A172 (cell line): Measurements from ENCODE around the gene DIAPH3. TPM values are rescaled to one million over a fixed set of nuclear protein-coding genes. Genes with fewer than 3 reads are reported as not detected.
A peak's percentile ranks its signal among the peaks of the same experiment; 100 is the strongest.

Source experiments
- DNase-seq: peaks from one replicate; pipeline ENCODE4 v3.0.0-alpha.2; 2015; ENCODE audit warnings: low spot score
- total RNA-seq: library from RNA; depleted of rRNA; stranded (reverse); fragments of >200 nt; shearing (Covaris generic); gene quantifications from 2 replicates; pipeline ENCODE4 v1.2.3, GENCODE V29; 2014

DIAPH3 gene
- total RNA-seq, 1 experiment from 2014 or later = 27.1 TPM

GRCh38 chr13:59782696-59783095 is 381.0 kb downstream of the DIAPH3 start:
- no peak for DNase-seq

GRCh38 chr13:59780058-59780457 is 383.7 kb downstream of the DIAPH3 start:
- no peak for DNase-seq

DNA sequence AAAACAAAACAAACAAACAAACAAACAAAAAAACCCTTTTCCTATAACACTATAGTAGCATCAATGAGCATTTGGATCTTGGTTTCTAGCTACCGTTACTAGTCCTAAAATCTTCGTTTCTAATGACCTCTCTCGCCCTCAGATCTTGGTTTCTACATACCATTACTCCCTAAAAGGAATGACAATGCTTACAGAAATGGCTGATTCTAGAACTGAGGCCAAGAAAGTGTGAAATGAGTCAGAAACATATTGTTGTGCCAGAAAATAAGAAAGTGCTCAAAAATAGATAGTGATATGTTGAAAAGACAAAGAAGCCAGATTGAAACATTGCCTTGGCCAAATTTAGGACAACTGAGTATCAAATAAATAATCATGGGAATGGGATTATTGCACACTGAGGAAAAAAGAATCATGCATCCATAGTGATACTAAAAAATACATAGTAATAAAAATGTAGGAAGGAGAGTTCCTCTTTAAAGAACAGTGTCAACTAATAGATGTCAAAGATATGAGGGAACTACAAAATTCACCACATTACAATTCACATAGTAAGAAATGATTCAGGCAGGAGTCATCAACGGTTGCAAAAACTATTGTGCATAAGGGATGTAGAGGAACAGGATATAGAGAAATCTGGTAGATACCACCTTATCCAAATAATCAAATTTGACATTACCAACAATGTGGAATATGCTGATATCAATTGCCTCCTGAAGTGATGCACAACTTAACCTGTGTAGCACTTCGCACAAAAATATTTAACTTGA is 386.6 kb downstream of the DIAPH3 start:
- DNase-seq = peak; percentile 70

- DNase-seq = no peak
These were observed 389.2 kb downstream of the DIAPH3 start for GRCh38 chr13:59774491-59774971.

- DNase-seq = no peak
These were observed 392.5 kb downstream of the DIAPH3 start for GRCh38 chr13:59771272-59771671.

- DNase-seq = no peak
These were observed 393.3 kb downstream of the DIAPH3 start for GRCh38 chr13:59770451-59770850.

GRCh38 chr13:59766236-59766635 is 397.5 kb downstream of the DIAPH3 start:
- no peak for DNase-seq

GRCh38 chr13:59755632-59756290 is 408.0 kb downstream of the DIAPH3 start:
- DNase-seq = no peak

GRCh38 chr13:59754411-59754810 is 409.3 kb downstream of the DIAPH3 start:
- no peak for DNase-seq

- DNase-seq = no peak
These were observed 412.9 kb downstream of the DIAPH3 start for GRCh38 chr13:59750860-59751259.

DNA sequence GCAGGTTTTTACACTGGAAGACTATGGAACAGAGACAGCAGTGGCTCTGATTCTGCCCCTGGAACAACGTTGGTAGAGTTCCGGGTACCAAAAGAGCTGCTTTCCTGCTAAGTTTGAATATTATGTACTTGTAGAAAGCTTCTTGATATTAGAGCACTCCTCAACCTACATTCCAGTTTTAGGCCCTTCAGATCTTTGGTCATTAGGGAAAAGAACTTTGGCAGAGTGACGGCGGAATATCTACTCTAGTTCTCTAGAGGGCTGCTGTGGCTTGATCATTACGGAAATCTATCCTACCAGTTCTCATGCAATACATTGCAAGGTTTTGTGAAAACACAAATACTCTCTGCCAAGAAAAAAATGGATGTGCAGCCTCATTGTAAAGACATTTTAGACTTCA is 415.7 kb downstream of the DIAPH3 start:
- no peak for DNase-seq

- no peak for DNase-seq
These were observed 416.2 kb downstream of the DIAPH3 start for GRCh38 chr13:59747529-59747928.

DNA sequence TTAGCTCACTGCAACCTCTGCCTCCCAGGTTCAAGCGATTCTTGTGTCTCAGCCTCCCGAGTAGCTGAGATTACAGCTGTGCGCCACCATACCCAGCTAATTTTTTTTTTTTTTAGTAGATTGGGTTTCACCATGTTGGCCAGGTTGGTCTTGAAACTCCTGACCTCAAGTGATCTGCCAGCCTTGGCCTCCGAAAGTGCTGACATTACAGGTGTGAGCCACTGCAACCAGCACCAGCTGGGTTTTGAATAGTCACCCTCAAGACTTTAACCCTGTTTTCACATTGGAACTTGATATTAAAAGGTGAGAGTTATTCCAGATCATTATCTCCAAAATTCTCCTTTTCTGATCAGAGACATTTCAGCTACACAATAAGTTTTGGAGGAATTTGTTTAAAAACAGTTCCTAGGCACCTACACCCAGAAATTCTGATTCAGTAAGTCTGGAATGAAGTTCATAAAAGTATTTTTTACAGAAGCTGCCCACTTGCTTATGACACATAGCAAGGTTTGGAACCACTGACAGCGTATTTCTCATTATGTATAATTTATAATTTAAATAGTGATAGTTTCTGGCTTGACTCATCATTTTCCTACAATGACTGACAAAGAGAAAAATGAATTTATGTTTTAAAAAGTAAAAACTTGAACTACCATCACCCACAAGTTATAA is 417.3 kb downstream of the DIAPH3 start:
- DNase-seq = no peak

DNA sequence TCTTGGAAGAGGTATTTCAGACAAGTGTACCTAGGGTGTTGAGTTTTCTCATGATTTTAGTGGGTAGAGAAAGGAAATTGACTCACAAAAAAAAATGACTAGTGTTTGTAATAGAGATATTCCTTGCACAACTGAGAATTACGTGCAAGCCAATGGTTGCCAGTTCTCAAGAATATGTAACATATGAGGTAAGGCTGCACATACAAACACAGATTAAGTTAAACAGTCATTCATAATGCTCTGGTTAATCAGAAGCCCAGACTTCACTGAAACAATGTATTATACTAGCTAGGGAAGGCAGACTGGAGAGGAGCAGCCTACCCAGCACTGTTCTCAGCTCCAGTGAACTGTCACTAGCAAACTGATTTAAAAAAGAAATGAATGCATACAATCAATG is 418.3 kb downstream of the DIAPH3 start:
- no peak for DNase-seq

- DNase-seq = no peak
These were observed 418.9 kb downstream of the DIAPH3 start for GRCh38 chr13:59744747-59745391.

DNA sequence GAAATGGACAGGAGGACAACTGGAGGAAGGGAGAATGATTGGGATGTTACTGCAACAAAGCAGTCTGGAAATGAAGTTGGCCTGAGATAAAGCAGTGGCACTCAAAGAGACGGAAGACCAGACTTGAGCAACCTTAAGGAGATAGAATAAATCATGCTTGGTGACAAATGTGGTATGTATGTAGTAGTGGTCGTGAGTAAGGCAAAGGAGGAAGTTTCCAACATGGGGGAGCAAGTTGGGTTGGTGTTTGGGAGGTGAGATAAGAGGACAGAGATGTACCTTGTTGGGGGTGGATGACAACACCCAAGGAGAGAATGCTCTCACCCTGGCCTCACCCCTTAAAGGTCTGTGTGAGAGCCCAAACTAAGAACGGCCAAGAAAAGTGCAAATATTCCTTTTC is 420.5 kb downstream of the DIAPH3 start:
- DNase-seq = no peak

GRCh38 chr13:59742467-59742866 is 421.3 kb downstream of the DIAPH3 start:
- DNase-seq = no peak

DNA sequence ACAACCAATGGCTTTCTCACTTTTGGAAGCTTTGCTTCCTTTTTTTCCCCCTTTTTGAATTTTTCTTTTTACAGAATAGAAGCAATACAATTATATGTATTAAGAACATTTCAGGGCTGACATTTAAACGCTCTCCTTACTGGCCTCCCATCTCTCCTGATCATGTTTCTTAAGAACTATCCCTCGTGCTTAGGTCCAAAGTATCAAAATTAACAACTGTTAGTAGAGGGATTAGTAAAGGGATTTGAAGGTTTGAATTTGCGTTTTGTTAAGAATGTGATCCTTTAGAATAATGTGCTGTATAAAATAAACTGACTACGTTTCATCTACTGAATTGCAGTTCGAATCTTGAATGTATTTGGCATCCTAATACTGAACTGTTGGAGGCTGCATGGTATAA is 424.8 kb downstream of the DIAPH3 start:
- DNase-seq = no peak

GRCh38 chr13:59734393-59734792 is 429.3 kb downstream of the DIAPH3 start:
- no peak for DNase-seq

DNA sequence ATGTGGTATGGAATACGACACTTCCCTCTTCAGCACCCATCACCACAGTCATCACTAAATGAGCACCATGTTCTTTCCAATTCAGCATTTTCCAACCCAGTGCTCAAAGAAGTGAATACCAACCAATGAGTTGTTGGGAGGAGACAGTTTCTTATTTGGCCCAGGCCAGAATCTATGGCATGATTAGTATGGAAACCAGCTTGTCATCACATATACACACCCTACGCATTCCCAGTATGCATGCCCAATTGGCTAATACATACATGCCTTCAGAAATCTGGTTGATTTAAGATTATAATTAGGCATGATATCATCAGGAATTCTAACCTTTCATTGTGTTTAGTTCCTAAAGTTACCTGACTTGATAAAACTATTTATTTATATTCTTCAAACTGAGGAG is 430.0 kb downstream of the DIAPH3 start:
- DNase-seq = no peak

DNA sequence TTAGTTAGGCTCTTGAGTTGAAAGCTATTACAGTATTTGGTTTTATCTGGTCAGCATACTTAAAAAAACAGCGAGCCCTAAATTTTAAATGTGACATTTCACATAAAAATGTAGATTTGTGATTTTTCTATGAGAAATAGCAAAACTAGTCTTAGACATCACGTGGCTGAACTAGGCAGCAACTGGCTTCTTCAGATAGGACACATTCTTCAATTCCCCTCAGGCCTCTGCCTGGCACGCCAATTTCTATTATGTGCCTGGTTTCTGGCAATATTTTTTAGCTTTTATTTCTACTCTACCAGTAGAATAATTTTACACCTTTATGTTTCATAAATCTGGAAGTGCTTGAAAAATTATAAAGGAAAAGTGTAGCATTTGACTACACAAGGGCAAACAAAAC is 433.7 kb downstream of the DIAPH3 start:
- no peak for DNase-seq

GRCh38 chr13:59728896-59729545 is 434.7 kb downstream of the DIAPH3 start:
- no peak for DNase-seq
